HepG2 (cell line): Measurements from ENCODE around the gene SMPD2. TPM values are rescaled to one million over a fixed set of nuclear protein-coding genes. Genes with fewer than 3 reads are reported as not detected.

Experiments used
- ATAC-seq: fragments of 200-7000 bp; cut with Tn5 transposase; 3 replicates; pipeline ENCODE4 v1.9.1; 2020; ENCODE audit warnings: mild to moderate bottlenecking, moderate library complexity
- BruUV-seq: library from RNA; stranded (reverse); fragments of 400-500 nt; replicated peaks from 2 replicates; lab custom pipeline; 2021; lab: Mats Ljungman, UMichigan
- CTCF ChIA-PET: fragments of 300-600 bp; formaldehyde crosslinking; extraction: SDS; loops from one replicate; lab custom pipeline; 2021; ENCODE audit warnings: low total read pairs, inconsistent platforms, low intra/inter-chr PET ratio; lab: Yijun Ruan, JAX
- POLR2A ChIA-PET: fragments of 350-600 bp; sonication (Branson Sonifier 250); formaldehyde crosslinking; loops from one replicate; lab custom pipeline; 2020; ENCODE audit warnings: antibody characterized with exemption, inconsistent platforms; lab: Yijun Ruan, JAX
- DNase-seq: peaks from one replicate; pipeline ENCODE4 v3.0.0-alpha.2; 2015; ENCODE audit warnings: low spot score
- FAIRE-seq: peaks from 3 replicates; lab custom pipeline; 2011; peaks lifted over from hg19 to GRCh38; lab: Jason Lieb, UNC
- H2AFZ ChIP-seq: one replicate; pipeline ENCODE4 v1.6.1; 2011; ENCODE audit warnings: low read length, inconsistent platforms
- H3K27ac ChIP-seq: fragments of 300-600 bp; 3 replicates; pipeline ENCODE4 v1.8.0; 2011; ENCODE audit warnings: mixed run types, mild to moderate bottlenecking, mixed read lengths, low read length, inconsistent platforms; ENCODE audit not compliant: insufficient read depth; ENCODE audit errors: extremely low read length
- H3K27me3 ChIP-seq, 2 experiments: fragments of 200-600 bp in 1 of 2; 2 replicates in 1 of 2; 3 replicates in 1 of 2; pipeline versions ENCODE4 v1.6.0 to v1.8.0; 2011; ENCODE audit warnings: low read length in 2 of 2, mild to moderate bottlenecking in 2 of 2, moderate library complexity in 2 of 2, inconsistent platforms in 1 of 2; ENCODE audit not compliant: insufficient read depth in 2 of 2, control insufficient read depth in 1 of 2
- H3K36me3 ChIP-seq, 2 experiments: fragments of 200-600 bp in 1 of 2; replicated peaks in 1 of 2; 2 replicates in 1 of 2; 3 replicates in 1 of 2; pipeline versions ENCODE4 v1.5.1 to v1.8.0; 2011; ENCODE audit warnings: low read length in 2 of 2, inconsistent platforms in 1 of 2; ENCODE audit not compliant: insufficient read depth in 2 of 2, control insufficient read depth in 1 of 2
- H3K4me1 ChIP-seq: 2 replicates; pipeline ENCODE4 v1.5.1; 2012; ENCODE audit warnings: low read length, inconsistent platforms; ENCODE audit not compliant: insufficient read depth
- H3K4me2 ChIP-seq: 2 replicates; pipeline ENCODE4 v1.6.0; 2011; ENCODE audit warnings: low read depth, low read length, inconsistent platforms
- H3K4me3 ChIP-seq, 3 experiments: fragments of 200-600 bp in 1 of 3; sonication (generic), shearing (Covaris generic) in 1 of 3; replicated peaks in 1 of 3; 2 replicates each; pipeline ENCODE4 v1.5.1; 2011 to 2016; ENCODE audit warnings: low read length in 3 of 3, inconsistent platforms in 2 of 3, low read depth in 2 of 3, mild to moderate bottlenecking in 2 of 3, control low read depth in 1 of 3, mixed read lengths in 1 of 3; ENCODE audit not compliant: insufficient read depth in 1 of 3
- H3K79me2 ChIP-seq: one replicate; pipeline ENCODE4 v1.6.1; 2011; ENCODE audit warnings: low read length, inconsistent platforms; ENCODE audit not compliant: insufficient read depth
- H3K9ac ChIP-seq: 2 replicates; pipeline ENCODE4 v1.6.0; 2011; ENCODE audit warnings: mild to moderate bottlenecking, low read depth, low read length, inconsistent platforms; ENCODE audit not compliant: insufficient read depth
- H3K9me3 ChIP-seq: 2 replicates; pipeline ENCODE4 v1.5.1; 2012; ENCODE audit warnings: mild to moderate bottlenecking, low read length
- H4K20me1 ChIP-seq: 2 replicates; pipeline ENCODE4 v1.6.0; 2011; ENCODE audit warnings: inconsistent platforms, mild to moderate bottlenecking, low read length, moderate library complexity; ENCODE audit not compliant: insufficient read depth
- BORCS8-MEF2B ChIP-seq: sonication (generic); formaldehyde crosslinking; IDR thresholded peaks from 2 replicates; pipeline ENCODE4 v1.8.0; 2022; ENCODE audit warnings: mild to moderate bottlenecking, missing genetic modification reagents
- GABPB1 ChIP-seq: IDR thresholded peaks from 2 replicates; pipeline ENCODE4 v1.6.1; 2016; ENCODE audit warnings: mild to moderate bottlenecking, missing genetic modification reagents, moderate library complexity, missing compliant biosample characterization
- GMEB2 ChIP-seq: IDR thresholded peaks from 2 replicates; pipeline ENCODE4 v1.6.1; 2016; ENCODE audit warnings: missing biosample characterization, missing genetic modification reagents, low read depth
- HOMEZ ChIP-seq: IDR thresholded peaks from 2 replicates; pipeline ENCODE4 v1.6.1; 2016; ENCODE audit warnings: low read depth
- SIX1 ChIP-seq: sonication (generic); formaldehyde crosslinking; IDR thresholded peaks from 2 replicates; pipeline ENCODE4 v1.4.0; 2020; ENCODE audit warnings: missing genetic modification reagents, borderline replicate concordance
- TAF1 ChIP-seq: sonication (generic); formaldehyde crosslinking; IDR thresholded peaks from 2 replicates; pipeline ENCODE4 v1.4.0; 2020; ENCODE audit warnings: missing genetic modification reagents
- ZBTB43 ChIP-seq: sonication (generic); formaldehyde crosslinking; conservative IDR thresholded peaks from 2 replicates; pipeline ENCODE4 v1.4.0; 2020; ENCODE audit warnings: missing genetic modification reagents
- ZBTB8A ChIP-seq: sonication (generic); formaldehyde crosslinking; IDR thresholded peaks from 2 replicates; pipeline ENCODE4 v1.4.0; 2020; ENCODE audit warnings: mild to moderate bottlenecking, low read depth, missing genetic modification reagents, borderline replicate concordance
- ZEB1 ChIP-seq: IDR thresholded peaks from 2 replicates; pipeline ENCODE4 v1.6.1; 2012; ENCODE audit warnings: mild to moderate bottlenecking, low read depth, inconsistent platforms; ENCODE audit not compliant: insufficient replicate concordance
- ZNF446 ChIP-seq: sonication (generic); formaldehyde crosslinking; IDR thresholded peaks from 2 replicates; pipeline ENCODE4 v1.5.0; 2020; ENCODE audit warnings: mild to moderate bottlenecking, missing genetic modification reagents
- ZNF484 ChIP-seq: sonication (generic); formaldehyde crosslinking; IDR thresholded peaks from 2 replicates; pipeline ENCODE4 v1.5.1; 2020; ENCODE audit warnings: mild to moderate bottlenecking, low read depth, missing genetic modification reagents, borderline replicate concordance
- WGBS: methylation state at CpG from one replicate; pipeline ENCODE4 v1.1.6; 2017; ENCODE audit warnings: low lambda C conversion rate; 5-methylcytosine and 5-hydroxymethylcytosine counted together
- in situ Hi-C: cut with HindIII; loops from 2 replicates; pipeline ENCODE4 v1.10.0; 2017; ENCODE audit warnings: low pct_unique_long_range_greater_than_20kb; ENCODE audit not compliant: extremely low pct_ligation_motif_present
- intact Hi-C: fragments of 100-400 bp; cut with micrococcal nuclease; formaldehyde crosslinking; loops from one replicate; pipeline ENCODE4 v1.10.0; 2022; ENCODE audit not compliant: unreplicated experiment
- polyA plus RNA-seq, 8 experiments: library from polyadenylated mRNA; depleted of rRNA in 3 of 8; stranded (reverse) in 7 of 8; unstranded in 1 of 8; fragments of >200 nt; fragmentation: Illumina TruSeq in 4 of 8; extraction: Trizol in 4 of 8; gene quantifications; 2 replicates each; pipeline versions ENCODE4 v1.2.1 to v1.2.3, GENCODE V29; 2011 to 2016; ENCODE audit warnings: low read depth in 4 of 8, missing spikeins in 1 of 8, mixed read lengths in 1 of 8; ENCODE audit not compliant: insufficient read depth in 1 of 8
- total RNA-seq, 5 experiments: library from RNA; depleted of rRNA; stranded (reverse); fragments of >200 nt; fragmentation: Illumina TruSeq; extraction: Trizol; gene quantifications; 2 replicates each; pipeline ENCODE4 v1.2.3, GENCODE V29; 2016; ENCODE audit warnings: low read depth in 1 of 5
- TF ChIP-seq, protein P1 (sequence below): IDR thresholded peaks from 2 replicates; pipeline ENCODE4 v1.6.1; 2016; ENCODE audit warnings: control low read depth
- TF ChIP-seq, protein P2 (sequence below): sonication (generic); formaldehyde crosslinking; IDR thresholded peaks from 2 replicates; pipeline ENCODE4 v1.5.1; 2020; ENCODE audit warnings: missing genetic modification reagents, mild to moderate bottlenecking, borderline replicate concordance

SMPD2 gene
- total and polyA plus RNA-seq, 2 of the 13 experiments (the other 11 are each of a cell fraction or from before 2014, with no cell fraction given), result 5.9 to 10.6 TPM

- no peak overlapping the region for H3K9ac ChIP-seq
- WGBS, result 100% methylated on average over 1 of the region's 7 CpGs
- no TSS peak for BruUV-seq
- no peaks in the 10 kb centered on the region for H3K27me3 ChIP-seq
- FAIRE-seq, result no peak
- H3K36me3 ChIP-seq, result no peaks in the 10 kb centered on the region; a peak in 2 of 5 replicates
- no peak overlapping the region for H3K4me2 ChIP-seq
- TF ChIP-seq ZBTB43 (no peak), HOMEZ (CRISPR knock-in tag) (no peak), SIX1 (CRISPR knock-in tag) (no peak), GABPB1 (no peak), GMEB2 (CRISPR knock-in tag) (no peak), TAF1 (CRISPR knock-in tag) (no peak), ZNF484 (no peak), ZBTB8A (no peak), ZNF446 (CRISPR knock-in tag) (no peak), ZEB1 (no peak), BORCS8-MEF2B (CRISPR knock-in tag) (no peak)
- TF ChIP-seq, protein P1, sequence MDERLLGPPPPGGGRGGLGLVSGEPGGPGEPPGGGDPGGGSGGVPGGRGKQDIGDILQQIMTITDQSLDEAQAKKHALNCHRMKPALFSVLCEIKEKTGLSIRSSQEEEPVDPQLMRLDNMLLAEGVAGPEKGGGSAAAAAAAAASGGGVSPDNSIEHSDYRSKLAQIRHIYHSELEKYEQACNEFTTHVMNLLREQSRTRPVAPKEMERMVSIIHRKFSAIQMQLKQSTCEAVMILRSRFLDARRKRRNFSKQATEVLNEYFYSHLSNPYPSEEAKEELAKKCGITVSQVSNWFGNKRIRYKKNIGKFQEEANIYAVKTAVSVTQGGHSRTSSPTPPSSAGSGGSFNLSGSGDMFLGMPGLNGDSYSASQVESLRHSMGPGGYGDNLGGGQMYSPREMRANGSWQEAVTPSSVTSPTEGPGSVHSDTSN (CRISPR knock-in tag), result no peak
- TF ChIP-seq, protein P2, sequence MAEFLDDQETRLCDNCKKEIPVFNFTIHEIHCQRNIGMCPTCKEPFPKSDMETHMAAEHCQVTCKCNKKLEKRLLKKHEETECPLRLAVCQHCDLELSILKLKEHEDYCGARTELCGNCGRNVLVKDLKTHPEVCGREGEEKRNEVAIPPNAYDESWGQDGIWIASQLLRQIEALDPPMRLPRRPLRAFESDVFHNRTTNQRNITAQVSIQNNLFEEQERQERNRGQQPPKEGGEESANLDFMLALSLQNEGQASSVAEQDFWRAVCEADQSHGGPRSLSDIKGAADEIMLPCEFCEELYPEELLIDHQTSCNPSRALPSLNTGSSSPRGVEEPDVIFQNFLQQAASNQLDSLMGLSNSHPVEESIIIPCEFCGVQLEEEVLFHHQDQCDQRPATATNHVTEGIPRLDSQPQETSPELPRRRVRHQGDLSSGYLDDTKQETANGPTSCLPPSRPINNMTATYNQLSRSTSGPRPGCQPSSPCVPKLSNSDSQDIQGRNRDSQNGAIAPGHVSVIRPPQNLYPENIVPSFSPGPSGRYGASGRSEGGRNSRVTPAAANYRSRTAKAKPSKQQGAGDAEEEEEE (CRISPR knock-in tag), result no peak
- CTCF ChIA-PET, result no interaction called here
- H4K20me1 ChIP-seq, result no peaks in the 10 kb centered on the region
- no peak overlapping the region for H3K27ac ChIP-seq
- H3K9me3 ChIP-seq, result no peaks in the 10 kb centered on the region
- POLR2A ChIA-PET, result no interaction called here
- no peak overlapping the region for H3K4me3 ChIP-seq
- DNase-seq, result no peak
- H3K4me1 ChIP-seq, result peaks cover 11% of the 10 kb centered on the region
- intact Hi-C loops, result no loop called here
- H3K79me2 ChIP-seq, result no peaks in the 10 kb centered on the region
- in situ Hi-C loops, result no loop called here
- no peak overlapping the region for H2AFZ ChIP-seq
- no peak for ATAC-seq
Measured at GRCh38 chr6:109451376-109451775, 10.9 kb downstream of the SMPD2 start.
